ENCODE results near the gene CT45A7. TPM values are rescaled to one million over a fixed set of nuclear protein-coding genes. Genes with fewer than 3 reads are reported as not detected.

The CT45A7 gene, protein sequence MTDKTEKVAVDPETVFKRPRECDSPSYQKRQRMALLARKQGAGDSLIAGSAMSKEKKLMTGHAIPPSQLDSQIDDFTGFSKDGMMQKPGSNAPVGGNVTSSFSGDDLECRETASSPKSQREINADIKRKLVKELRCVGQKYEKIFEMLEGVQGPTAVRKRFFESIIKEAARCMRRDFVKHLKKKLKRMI
- total RNA-seq (2022; extraction: Qiagen RNA extraction) = not detected in 5 replicates

GRCh38 chrX:135837180-135837579 lies at the start of gene CT45A7:
Gene CT45A7 (minus strand): TSS chrX:135837280. CDS start chrX:135833533, 3,747 bp downstream.

GRCh38 chrX:135871712-135872111 lies 34.6 kb upstream of the CT45A7 start, which contains the start of gene CT45A9:
Gene CT45A9 (minus strand): TSS chrX:135871812. CDS start chrX:135868061, 3,751 bp downstream.

DNA sequence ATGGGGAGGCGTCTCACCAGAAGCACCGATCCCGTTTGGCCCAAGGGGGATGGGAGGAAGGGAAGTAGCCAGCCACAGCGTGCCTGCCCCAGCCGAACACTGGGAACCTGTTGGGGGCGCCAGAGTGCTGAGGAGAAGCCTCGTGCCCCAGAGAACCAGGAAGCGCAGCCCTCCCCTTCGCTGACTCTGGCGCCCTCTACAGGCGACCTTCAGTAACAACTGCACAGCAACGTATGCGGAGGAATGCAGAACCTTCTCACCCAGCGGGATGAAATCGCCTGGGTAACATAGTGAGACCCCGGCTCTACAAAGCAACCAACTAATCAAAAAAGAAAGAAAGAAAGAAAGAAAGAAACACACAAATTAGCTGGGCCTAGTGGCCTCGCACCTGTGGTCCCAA lies 17.4 kb upstream of the CT45A7 start, which contains the start of gene CT45A8:
Gene CT45A8, minus strand, starts transcription at position 101 of the 400 bp plus-strand sequence. CDS start 3,755 bp downstream, outside the sequence.

DNA sequence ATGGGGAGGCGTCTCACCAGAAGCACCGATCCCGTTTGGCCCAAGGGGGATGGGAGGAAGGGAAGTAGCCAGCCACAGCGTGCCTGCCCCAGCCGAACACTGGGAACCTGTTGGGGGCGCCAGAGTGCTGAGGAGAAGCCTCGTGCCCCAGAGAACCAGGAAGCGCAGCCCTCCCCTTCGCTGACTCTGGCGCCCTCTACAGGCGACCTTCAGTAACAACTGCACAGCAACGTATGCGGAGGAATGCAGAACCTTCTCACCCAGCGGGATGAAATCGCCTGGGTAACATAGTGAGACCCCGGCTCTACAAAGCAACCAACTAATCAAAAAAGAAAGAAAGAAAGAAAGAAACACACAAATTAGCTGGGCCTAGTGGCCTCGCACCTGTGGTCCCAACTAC lies 17.2 kb downstream of the CT45A7 start, which contains the start of gene CT45A2:
Gene CT45A2, minus strand, starts transcription at position 101 of the 400 bp plus-strand sequence. CDS start 3,747 bp downstream, outside the sequence.

DNA sequence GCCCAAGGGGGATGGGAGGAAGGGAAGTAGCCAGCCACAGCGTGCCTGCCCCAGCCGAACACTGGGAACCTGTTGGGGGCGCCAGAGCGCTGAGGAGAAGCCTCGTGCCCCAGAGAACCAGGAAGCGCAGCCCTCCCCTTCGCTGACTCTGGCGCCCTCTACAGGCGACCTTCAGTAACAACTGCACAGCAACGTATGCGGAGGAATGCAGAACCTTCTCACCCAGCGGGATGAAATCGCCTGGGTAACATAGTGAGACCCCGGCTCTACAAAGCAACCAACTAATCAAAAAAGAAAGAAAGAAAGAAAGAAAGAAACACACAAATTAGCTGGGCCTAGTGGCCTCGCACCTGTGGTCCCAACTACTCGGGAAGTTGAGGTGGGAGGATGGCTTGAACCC lies 34.4 kb downstream of the CT45A7 start, which contains the start of gene CT45A6:
Gene CT45A6, minus strand, starts transcription at position 101 of the 400 bp plus-strand sequence. CDS start 3,794 bp downstream, outside the sequence.

GRCh38 chrX:135785403-135785802 lies 51.7 kb downstream of the CT45A7 start, which contains the start of gene CT45A5:
Gene CT45A5 (minus strand): TSS chrX:135785503. CDS start chrX:135781729, 3,774 bp downstream.

Other genes with a start within 250 kb of the CT45A7 start
- gene CT45A1, start 123.6 kb downstream of the CT45A7 start, total RNA-seq (2022; extraction: Qiagen RNA extraction) = not detected in 5 replicates
- gene CT45A3, start 69.1 kb downstream of the CT45A7 start, total RNA-seq (2022; extraction: Qiagen RNA extraction) = 0.26 TPM in 1 of 5 replicates, not detected in the others
- gene CT45A5, start 51.8 kb downstream of the CT45A7 start, total RNA-seq (2022; extraction: Qiagen RNA extraction) = 0.10 to 0.13 TPM (median 0.12 TPM) in 3 of 5 replicates, not detected in the others
- not detected in 5 replicates for gene CT45A6, start 34.5 kb downstream of the CT45A7 start, total RNA-seq (2022; extraction: Qiagen RNA extraction)
- 0.10 TPM in 1 of 5 replicates, not detected in the others for gene CT45A2, start 17.3 kb downstream of the CT45A7 start, total RNA-seq (2022; extraction: Qiagen RNA extraction)
- gene CT45A8, start 17.3 kb upstream of the CT45A7 start, total RNA-seq (2022; extraction: Qiagen RNA extraction) = not detected in 5 replicates
- not detected in 5 replicates for gene CT45A9, start 34.5 kb upstream of the CT45A7 start, total RNA-seq (2022; extraction: Qiagen RNA extraction)
- 0.31 to 0.67 TPM (median 0.44 TPM) in 5 replicates for gene CT45A10, start 56.2 kb upstream of the CT45A7 start, total RNA-seq (2022; extraction: Qiagen RNA extraction)
- not detected in 5 replicates for gene SAGE1, start 56.4 kb upstream of the CT45A7 start, total RNA-seq (2022; extraction: Qiagen RNA extraction)
- 16.4 to 21.1 TPM (median 18.6 TPM) in 5 replicates for gene MMGT1, start 136.7 kb upstream of the CT45A7 start, total RNA-seq (2022; extraction: Qiagen RNA extraction)
- 6.4 to 11.2 TPM (median 8.3 TPM) in 5 replicates for gene SLC9A6, start 148.2 kb upstream of the CT45A7 start, total RNA-seq (2022; extraction: Qiagen RNA extraction)

All from A549 treated with Hydrocortisone at 1 μM for 4 hours (cell line).